DMS79 treated with DMSO at 0.1 percent for 48 hours (cell line): ENCODE measurements around the gene TMC1.
A peak's percentile ranks its signal among the peaks of the same experiment; 100 is the strongest.

ENCODE experiments used
- DNase-seq: peaks from one replicate; lab custom pipeline; 2025; lab: John Stamatoyannopoulos, UW

The TMC1 gene

GRCh38 chr9:72618811-72619210 lies 97.4 kb downstream of the TMC1 start:
- DNase-seq: no peak

GRCh38 chr9:72622186-72622585 lies 100.8 kb downstream of the TMC1 start:
- no peak for DNase-seq

- no peak for DNase-seq
These were observed 101.7 kb downstream of the TMC1 start for GRCh38 chr9:72623156-72623555.

GRCh38 chr9:72627147-72627546 lies 105.7 kb downstream of the TMC1 start:
- no peak for DNase-seq

- no peak for DNase-seq
These were observed 106.6 kb downstream of the TMC1 start for GRCh38 chr9:72627956-72628540.

- no peak for DNase-seq
These were observed 112.6 kb downstream of the TMC1 start for GRCh38 chr9:72633966-72634365.

GRCh38 chr9:72635197-72635596 lies 113.8 kb downstream of the TMC1 start:
- DNase-seq: no peak

GRCh38 chr9:72636621-72637020 lies 115.2 kb downstream of the TMC1 start:
- DNase-seq: no peak

- no peak for DNase-seq
These were observed 122.2 kb downstream of the TMC1 start for GRCh38 chr9:72643651-72644050.

- DNase-seq: no peak
These were observed 124.7 kb downstream of the TMC1 start for GRCh38 chr9:72646061-72646460.

GRCh38 chr9:72648324-72649126 lies 127.1 kb downstream of the TMC1 start:
- no peak for DNase-seq

- no peak for DNase-seq
These were observed 127.7 kb downstream of the TMC1 start for GRCh38 chr9:72649127-72649442.

- DNase-seq: no peak
These were observed 128.8 kb downstream of the TMC1 start for GRCh38 chr9:72650206-72650605.

GRCh38 chr9:72656021-72656420 lies 134.6 kb downstream of the TMC1 start:
- no peak for DNase-seq

- DNase-seq: no peak
These were observed 135.6 kb downstream of the TMC1 start for GRCh38 chr9:72657023-72657422.

- no peak for DNase-seq
These were observed 137.3 kb downstream of the TMC1 start for GRCh38 chr9:72658703-72659102.

- no peak for DNase-seq
These were observed 140.2 kb downstream of the TMC1 start for GRCh38 chr9:72661401-72662135.

GRCh38 chr9:72665421-72665820 lies 144.0 kb downstream of the TMC1 start:
- DNase-seq: no peak

GRCh38 chr9:72667181-72667580 lies 145.8 kb downstream of the TMC1 start:
- no peak for DNase-seq

GRCh38 chr9:72674961-72675360 lies 153.6 kb downstream of the TMC1 start:
- no peak for DNase-seq

- DNase-seq: no peak
These were observed 154.2 kb downstream of the TMC1 start for GRCh38 chr9:72675586-72675985.

- DNase-seq: peak; percentile 32
These were observed 159.3 kb downstream of the TMC1 start for GRCh38 chr9:72680593-72681282.

GRCh38 chr9:72681283-72681630 lies 159.8 kb downstream of the TMC1 start:
- DNase-seq: peak; percentile 46
